Activated B cell treated with CpG ODN at 0.5 μM for 24 hours (primary cell): ENCODE results near the gene CAAP1. TPM values are rescaled to one million over a fixed set of nuclear protein-coding genes. Genes with fewer than 3 reads are reported as not detected.

ENCODE experiments used
- ATAC-seq: fragments of 200-7000 bp; cut with Tn5 transposase; one replicate; pipeline ENCODE4 v1.10.0; 2021; ENCODE audit warnings: low read depth, mild to moderate bottlenecking, moderate library complexity
- CTCF ChIA-PET: fragments of 350-600 bp; sonication (Branson Sonifier 250); formaldehyde crosslinking; loops from one replicate; lab custom pipeline; 2021; ENCODE audit warnings: antibody characterized with exemption; lab: Charles Lee
- POLR2A ChIA-PET: fragments of 350-600 bp; sonication (Branson Sonifier 250); formaldehyde crosslinking; loops from one replicate; lab custom pipeline; 2021; ENCODE audit warnings: antibody characterized with exemption; lab: Charles Lee
- DNase-seq: peaks from one replicate; pipeline ENCODE4 v3.0.0; 2022
- H3K27ac Mint-ChIP-seq: one replicate; pipeline ENCODE4 v1.8.0; 2020; ENCODE audit warnings: mixed read lengths
- H3K27me3 Mint-ChIP-seq: one replicate; pipeline ENCODE4 v1.8.0; 2021; ENCODE audit warnings: mixed read lengths
- H3K36me3 Mint-ChIP-seq: one replicate; pipeline ENCODE4 v1.8.0; 2021; ENCODE audit warnings: low read depth, mixed read lengths
- H3K4me1 Mint-ChIP-seq: one replicate; pipeline ENCODE4 v1.8.0; 2021; ENCODE audit warnings: mixed read lengths
- H3K4me3 Mint-ChIP-seq: one replicate; pipeline ENCODE4 v1.8.0; 2020; ENCODE audit warnings: mild to moderate bottlenecking, mixed read lengths
- H3K9me3 Mint-ChIP-seq: one replicate; pipeline ENCODE4 v1.8.0; 2020; ENCODE audit warnings: mixed read lengths
- CTCF ChIP-seq: fragments of 200-600 bp; IDR thresholded peaks from one replicate; pipeline ENCODE4 v1.8.0; 2022; ENCODE audit warnings: antibody characterized with exemption, mild to moderate bottlenecking
- intact Hi-C: fragments of 100-400 bp; cut with micrococcal nuclease; formaldehyde crosslinking; loops from one replicate; pipeline ENCODE4 v1.15.1; 2024
- total RNA-seq: library from RNA; stranded (reverse); gene quantifications from 2 replicates; pipeline ENCODE4 v1.2.3, GENCODE V29; 2022

Gene CAAP1
- total RNA-seq, 1 donor from 2014 or later = 16.6 TPM

- POLR2A ChIA-PET = no interaction called here
- no peak overlapping the region for H3K27ac Mint-ChIP-seq
- H3K4me1 Mint-ChIP-seq = peaks cover 22% of the 10 kb centered on the region
- CTCF ChIA-PET = no interaction called here
- DNase-seq (no peak), ATAC-seq (no peak)
- TF ChIP-seq CTCF = no peak
- H3K27me3 Mint-ChIP-seq = no peaks in the 10 kb centered on the region
- H3K36me3 Mint-ChIP-seq = peaks cover 43% of the 10 kb centered on the region
- intact Hi-C loops = no loop called here
- H3K4me3 Mint-ChIP-seq = no peak overlapping the region
- peaks cover 7% of the 10 kb centered on the region for H3K9me3 Mint-ChIP-seq
These were observed 43.2 kb upstream of the CAAP1 start for GRCh38 chr9:26935847-26936246.

GRCh38 chr9:26928902-26929495 lies 36.4 kb upstream of the CAAP1 start:
- TF ChIP-seq CTCF = no peak
- H3K36me3 Mint-ChIP-seq = peaks cover 66% of the 10 kb centered on the region
- H3K27me3 Mint-ChIP-seq = no peaks in the 10 kb centered on the region
- no peak overlapping the region for H3K4me3 Mint-ChIP-seq
- H3K4me1 Mint-ChIP-seq = no peaks in the 10 kb centered on the region
- H3K9me3 Mint-ChIP-seq = no peaks in the 10 kb centered on the region
- CTCF ChIA-PET = no interaction called here
- POLR2A ChIA-PET = interaction anchor here (0.6 kb wide), 1 partner anchor 14 kb away, joined by 3 read pairs; no protein-coding TSS in a partner anchor
- H3K27ac Mint-ChIP-seq = no peak overlapping the region
- intact Hi-C loops = no loop called here
- DNase-seq (no peak), ATAC-seq (no peak)

GRCh38 chr9:26925609-26926008 lies 33.0 kb upstream of the CAAP1 start:
- no peak overlapping the region for H3K4me3 Mint-ChIP-seq
- no peak for TF ChIP-seq CTCF
- DNase-seq (no peak), ATAC-seq (no peak)
- no peak overlapping the region for H3K27ac Mint-ChIP-seq
- H3K4me1 Mint-ChIP-seq = no peaks in the 10 kb centered on the region
- ChIA-PET CTCF (no interaction called here), POLR2A (no interaction called here)
- H3K36me3 Mint-ChIP-seq = peaks cover 76% of the 10 kb centered on the region
- intact Hi-C loops = loop anchor here (2.0 kb wide), 1 partner anchor 21 kb away; the partner anchor contains the start of gene PLAA
- no peaks in the 10 kb centered on the region for H3K9me3 Mint-ChIP-seq
- H3K27me3 Mint-ChIP-seq = no peaks in the 10 kb centered on the region

GRCh38 chr9:26919698-26920097 lies 27.1 kb upstream of the CAAP1 start:
- Mint-ChIP-seq H3K9me3 (no peaks in the 10 kb centered on the region), H3K4me1 (no peaks in the 10 kb centered on the region), H3K4me3 (no peak overlapping the region), H3K36me3 (peaks cover 91% of the 10 kb centered on the region), H3K27me3 (no peaks in the 10 kb centered on the region), H3K27ac (no peak overlapping the region)
- CTCF ChIA-PET = no interaction called here
- no peak for ATAC-seq
- TF ChIP-seq CTCF = no peak
- POLR2A ChIA-PET = no interaction called here
- intact Hi-C loops = no loop called here
- DNase-seq = no peak

- DNase-seq (no peak), ATAC-seq (no peak)
- no peak overlapping the region for H3K4me3 Mint-ChIP-seq
- CTCF ChIA-PET = no interaction called here
- H3K27ac Mint-ChIP-seq = no peak overlapping the region
- POLR2A ChIA-PET = interaction anchor here (1.0 kb wide), 1 partner anchor 34 kb away, joined by 3 read pairs; the partner anchor contains the start of gene PLAA
- intact Hi-C loops = no loop called here
- no peak for TF ChIP-seq CTCF
- peaks cover 60% of the 10 kb centered on the region for H3K36me3 Mint-ChIP-seq
- no peaks in the 10 kb centered on the region for H3K4me1 Mint-ChIP-seq
- no peaks in the 10 kb centered on the region for H3K27me3 Mint-ChIP-seq
- H3K9me3 Mint-ChIP-seq = no peaks in the 10 kb centered on the region
These were observed 20.6 kb upstream of the CAAP1 start for GRCh38 chr9:26913138-26913668.
